Measurements from ENCODE around the gene MCCC2. TPM values are rescaled to one million over a fixed set of nuclear protein-coding genes. Genes with fewer than 3 reads are reported as not detected.

MCCC2 gene
- total and polyA plus RNA-seq, 2 of the 4 experiments (the other 2 are of a cell fraction): 18.0 to 22.0 TPM

DNA sequence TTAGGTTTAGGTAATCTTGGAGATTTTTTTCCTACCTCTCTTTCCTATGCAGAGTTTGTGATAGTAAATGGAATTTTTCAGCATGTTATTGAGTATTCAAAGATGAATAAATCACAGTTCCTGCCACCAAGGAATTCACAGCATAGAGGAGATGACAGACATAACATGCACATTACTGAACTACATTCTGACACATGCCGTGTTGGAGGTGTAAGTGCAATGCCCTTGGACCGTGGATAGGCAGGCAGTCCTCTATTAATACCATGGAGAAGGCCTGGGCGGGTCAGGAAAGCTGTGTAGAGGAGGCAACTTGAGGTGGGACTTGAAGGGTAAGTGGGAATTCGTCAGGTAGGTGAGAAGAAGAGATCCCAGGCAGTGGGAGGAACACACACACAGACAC is 43.9 kb downstream of the MCCC2 start:
- no peak overlapping the region for H3K9ac ChIP-seq (ENCODE audit: low read depth, low read length)
- no peak overlapping the region for H3K27ac ChIP-seq (ENCODE audit: insufficient read depth, low read length)
- dilution Hi-C loops (cut with HindIII; ENCODE audit: low sequenced_read_pairs, unreplicated experiment) (no loop called here), intact Hi-C loops (cut with micrococcal nuclease) (no loop called here), in situ Hi-C loops (cut with MboI; ENCODE audit: low sequenced_read_pairs) (no loop called here)
- no peak for TF ChIP-seq MAFK (IDR thresholded peaks at IDR 0.05; ENCODE audit: low read depth, low read length)
- no peak overlapping the region for H3K4me2 ChIP-seq (ENCODE audit: low read depth, low read length)
- H3K23ac ChIP-seq (ENCODE audit: low read depth, low read length): no peak overlapping the region
- H3K4me1 ChIP-seq (ENCODE audit: control insufficient read depth, insufficient read depth, low read length): no peaks in the 10 kb centered on the region
- H4K5ac ChIP-seq (ENCODE audit: low read depth, low read length): no peak overlapping the region
- ChIA-PET CTCF (no interaction called here), POLR2A (ENCODE audit: unreplicated experiment) (no interaction called here)
- no peak overlapping the region for H2AFZ ChIP-seq (replicated peaks; ENCODE audit: low read length, poor library complexity)
- H2AK9ac ChIP-seq (replicated peaks; ENCODE audit: low read depth, low read length, poor library complexity): no peak overlapping the region
- H2BK20ac ChIP-seq (ENCODE audit: low read depth, low read length): no peak overlapping the region
- H3K27me3 ChIP-seq (ENCODE audit: control insufficient read depth, insufficient read depth, low read length): no peaks in the 10 kb centered on the region
- H4K8ac ChIP-seq (ENCODE audit: low read depth in 2 of 2, low read length in 2 of 2): no peak overlapping the region
- no peak overlapping the region for H3K18ac ChIP-seq (ENCODE audit: low read depth, low read length)
- no peak for DNase-seq
- H3K9me3 ChIP-seq (ENCODE audit: control insufficient read depth, insufficient read depth, low read length): no peaks in the 10 kb centered on the region
- no peaks in the 10 kb centered on the region; the same call in 1 of the 2 replicates for H3K36me3 ChIP-seq (ENCODE audit: control insufficient read depth, insufficient read depth, low read length)
- H3K56ac ChIP-seq (ENCODE audit: extremely low read depth, insufficient read depth, low read length): no peak overlapping the region
- H3K4ac ChIP-seq (ENCODE audit: low read depth, low read length): no peak overlapping the region
- H2BK15ac ChIP-seq (ENCODE audit: low read depth, low read length): no peak overlapping the region
- H3K9me1 ChIP-seq (ENCODE audit: insufficient read depth, low read length): peaks cover 6% of the 10 kb centered on the region
- H4K20me1 ChIP-seq (ENCODE audit: insufficient read depth, low read length): no peaks in the 10 kb centered on the region
- no peak overlapping the region for H3K14ac ChIP-seq (replicated peaks; ENCODE audit: low read depth, low read length)
- no peak overlapping the region for H4K91ac ChIP-seq (ENCODE audit: insufficient read depth, low read depth, low read length)
- no CpG with 5 or more reads among the region's 4 CpGs for WGBS, 2 experiments (ENCODE audit: extremely low coverage in 2 of 2, insufficient read length in 1 of 2)
- H2BK5ac ChIP-seq (ENCODE audit: low read depth, low read length, poor library complexity, severe bottlenecking): no peak overlapping the region
- no peak for ATAC-seq (ENCODE audit: low read depth)
- no peak overlapping the region for H3K4me3 ChIP-seq (ENCODE audit: insufficient read depth, low read depth, low read length)
- H2BK120ac ChIP-seq (ENCODE audit: low read depth, low read length): no peak overlapping the region
- BruUV-seq (replicated peaks): no TSS peak
- no peak overlapping the region for H2AK5ac ChIP-seq (ENCODE audit: low read depth, low read length)
- no peaks in the 10 kb centered on the region for H3K79me1 ChIP-seq (ENCODE audit: low read depth in 1 of 2, low read length in 2 of 2)

Data from IMR-90 (cell line).